Liver (tissue), 9 donors: ENCODE measurements around the gene PLLP. TPM values are rescaled to one million over a fixed set of nuclear protein-coding genes. Genes with fewer than 3 reads are reported as not detected.

Source experiments
- DNase-seq: peaks from one replicate; pipeline ENCODE4 v3.0.0-alpha.2; 2017; ENCODE audit warnings: low spot score
- H3K27ac ChIP-seq, 2 donors: one replicate each; pipeline ENCODE4 v1.7.0; 2013; ENCODE audit warnings: inconsistent platforms in 2 of 2, low read length in 2 of 2, control low read depth in 1 of 2, low read depth in 1 of 2, mild to moderate bottlenecking in 1 of 2
- H3K27me3 ChIP-seq, 4 donors: one replicate each; pipeline versions ENCODE4 v1.6.1 to v1.7.0; 2013; ENCODE audit warnings: low read length in 3 of 4, inconsistent platforms in 1 of 4, mild to moderate bottlenecking in 1 of 4, moderate library complexity in 1 of 4; ENCODE audit not compliant: control insufficient read depth in 4 of 4, insufficient read depth in 4 of 4
- H3K36me3 ChIP-seq, 4 donors: one replicate each; pipeline versions ENCODE4 v1.6.1 to v1.7.0; 2013; ENCODE audit warnings: low read length in 3 of 4, mild to moderate bottlenecking in 3 of 4, low read depth in 1 of 4, moderate library complexity in 1 of 4; ENCODE audit not compliant: control insufficient read depth in 4 of 4, insufficient read depth in 3 of 4
- H3K4me1 ChIP-seq, 4 donors: one replicate each; pipeline versions ENCODE4 v1.6.1 to v1.7.0; 2013; ENCODE audit warnings: low read length in 3 of 4, mild to moderate bottlenecking in 3 of 4, moderate library complexity in 1 of 4; ENCODE audit not compliant: control insufficient read depth in 4 of 4, insufficient read depth in 4 of 4
- H3K4me3 ChIP-seq, 3 donors: one replicate each; pipeline versions ENCODE4 v1.6.1 to v1.7.0; 2013; ENCODE audit warnings: low read length in 3 of 3, control low read depth in 1 of 3, low read depth in 1 of 3, mild to moderate bottlenecking in 1 of 3
- H3K9ac ChIP-seq, 2 donors: one replicate each; pipeline ENCODE4 v1.7.0; 2013; ENCODE audit warnings: low read length in 2 of 2, mild to moderate bottlenecking in 2 of 2, moderate library complexity in 2 of 2, control low read depth in 1 of 2, low read depth in 1 of 2
- H3K9me3 ChIP-seq, 4 donors: one replicate each; pipeline versions ENCODE4 v1.6.1 to v1.7.0; 2013; ENCODE audit warnings: low read length in 3 of 4; ENCODE audit not compliant: control insufficient read depth in 4 of 4
- EGR1 ChIP-seq, 2 donors: IDR thresholded peaks; 2 replicates each; pipeline ENCODE4 v1.6.1; 2016 to 2018; ENCODE audit warnings: antibody characterized with exemption in 2 of 2, low read depth in 2 of 2
- FOXA1 ChIP-seq: IDR thresholded peaks from 2 replicates; pipeline ENCODE4 v1.6.1; 2016; ENCODE audit warnings: antibody characterized with exemption
- FOXA2 ChIP-seq: IDR thresholded peaks from 2 replicates; pipeline ENCODE4 v1.6.1; 2016; ENCODE audit warnings: antibody characterized with exemption
- GABPA ChIP-seq, 2 donors: IDR thresholded peaks in 1 of 2; conservative IDR thresholded peaks in 1 of 2; 2 replicates each; pipeline ENCODE4 v1.6.1; 2016; ENCODE audit warnings: antibody characterized with exemption in 2 of 2, mild to moderate bottlenecking in 1 of 2, moderate library complexity in 1 of 2
- HNF4A ChIP-seq, 2 donors: conservative IDR thresholded peaks; 2 replicates each; pipeline ENCODE4 v1.6.1; 2016; ENCODE audit warnings: antibody characterized with exemption in 2 of 2, mild to moderate bottlenecking in 2 of 2
- HNF4G ChIP-seq: IDR thresholded peaks from 2 replicates; pipeline ENCODE4 v1.6.1; 2016; ENCODE audit warnings: antibody characterized with exemption
- JUND ChIP-seq, 2 donors: IDR thresholded peaks; 2 replicates each; pipeline ENCODE4 v1.6.1; 2016; ENCODE audit warnings: antibody characterized with exemption in 2 of 2
- NR2F2 ChIP-seq: IDR thresholded peaks from 2 replicates; pipeline ENCODE4 v1.6.1; 2016; ENCODE audit warnings: antibody characterized with exemption
- RAD21 ChIP-seq, 2 donors: IDR thresholded peaks; 2 replicates each; pipeline ENCODE4 v1.6.1; 2016; ENCODE audit warnings: antibody characterized with exemption in 2 of 2, mild to moderate bottlenecking in 2 of 2
- RXRA ChIP-seq, 2 donors: IDR thresholded peaks; 2 replicates each; pipeline ENCODE4 v1.6.1; 2017 to 2018; ENCODE audit warnings: antibody characterized with exemption in 2 of 2, mild to moderate bottlenecking in 1 of 2
- SP1 ChIP-seq: IDR thresholded peaks from 2 replicates; pipeline ENCODE4 v1.6.1; 2018; ENCODE audit warnings: antibody characterized with exemption, mild to moderate bottlenecking
- TAF1 ChIP-seq: conservative IDR thresholded peaks from 2 replicates; pipeline ENCODE4 v1.6.1; 2016; ENCODE audit warnings: antibody characterized with exemption, mild to moderate bottlenecking
- YY1 ChIP-seq: IDR thresholded peaks from 2 replicates; pipeline ENCODE4 v1.6.1; 2016; ENCODE audit warnings: antibody characterized with exemption, mild to moderate bottlenecking
- WGBS: extraction: QIAGEN DNeasy Blood & Tissue Kit; methylation state at CpG from one replicate; pipeline ENCODE4 v1.1.7; 2013; 5-methylcytosine and 5-hydroxymethylcytosine counted together
- polyA plus RNA-seq, 2 donors: library from polyadenylated mRNA; stranded (reverse) in 1 of 2; unstranded in 1 of 2; fragments of 200-250 nt in 1 of 2; fragments of >200 nt in 1 of 2; fragmentation: Nextera tagmentation in 1 of 2; extraction: Ambion mirVana in 1 of 2; gene quantifications; one replicate each; pipeline versions ENCODE4 v1.2.1 to v1.2.3, GENCODE V29; 2013 to 2015
- total RNA-seq, 2 donors: library from RNA; depleted of rRNA; stranded (reverse); fragments of >200 nt; gene quantifications; one replicate each; pipeline ENCODE4 v1.2.3, GENCODE V29; 2014
- TF ChIP-seq, protein P1 (sequence below): IDR thresholded peaks from 2 replicates; pipeline ENCODE4 v1.6.1; 2016; ENCODE audit warnings: antibody characterized with exemption
- TF ChIP-seq, protein P2 (sequence below): fragments of 150-350 bp; IDR thresholded peaks from 2 replicates; pipeline ENCODE4 v1.5.1; 2017; ENCODE audit warnings: improper control_type of control experiment, low read depth, low read length; ENCODE audit not compliant: missing input control
- TF ChIP-seq, protein P3 (sequence below): IDR thresholded peaks from 2 replicates; pipeline ENCODE4 v1.6.1; 2016; ENCODE audit warnings: antibody characterized with exemption, mild to moderate bottlenecking
- TF ChIP-seq, protein P4 (sequence below): IDR thresholded peaks from 2 replicates; pipeline ENCODE4 v1.6.1; 2016; ENCODE audit warnings: antibody characterized with exemption
- TF ChIP-seq, protein P5 (sequence below): IDR thresholded peaks from 2 replicates; pipeline ENCODE4 v1.6.1; 2016; ENCODE audit warnings: antibody characterized with exemption
- donor health status: healthy.
- donor health status: healthy.
- donor health status: healthy.
- donor health status: healthy.
- donor health status: healthy.

The PLLP gene
- total and polyA plus RNA-seq, 4 donors: 1.4 to 5.2 (median 2.7) TPM

DNA sequence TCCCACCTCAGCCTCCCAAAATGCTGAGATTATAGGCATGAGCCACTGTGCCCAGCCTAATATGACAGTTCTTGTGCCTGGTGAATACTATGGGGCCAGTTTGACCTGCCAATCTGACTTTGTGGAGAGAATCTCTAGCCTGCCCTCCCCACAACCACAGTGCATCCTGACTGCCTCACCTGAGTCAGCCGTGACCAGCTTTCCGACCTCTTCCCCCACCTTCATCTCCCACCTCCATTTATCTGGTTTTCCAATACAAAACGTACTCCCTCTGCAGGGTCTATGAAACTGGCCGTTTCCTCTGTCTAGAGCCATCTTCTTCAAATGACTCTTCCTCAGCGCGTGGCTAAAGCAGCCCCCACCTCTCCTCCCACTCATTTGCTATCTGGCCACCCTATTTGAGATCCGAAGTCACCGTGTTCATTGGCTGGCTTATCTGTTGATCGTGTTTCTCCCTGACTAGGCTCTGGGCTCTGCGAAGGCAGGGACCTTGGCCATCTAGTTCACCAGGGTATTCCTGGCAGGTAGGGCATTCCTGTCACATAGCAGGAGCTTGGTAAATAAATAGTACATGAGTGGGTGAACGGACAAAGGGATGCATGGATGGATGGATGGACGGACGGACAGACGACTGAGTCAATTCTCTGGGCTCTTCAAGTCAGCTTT is 22.3 kb upstream of the PLLP start:
- Histone ChIP-seq H3K4me3 (no peak overlapping the region), H3K27me3 (no peaks in the 10 kb centered on the region), H3K9me3 (no peaks in the 10 kb centered on the region), H3K4me1 (peaks cover 9 to 24% (median 19%) of the 10 kb centered on the region in 4 donors), H3K36me3 (no peaks in the 10 kb centered on the region), H3K27ac (no peak overlapping the region), H3K9ac (no peak overlapping the region)
- TF ChIP-seq HNF4A (conservative IDR thresholded peaks at IDR 0.05) (peak in 1 of 2 donors; percentile 14), FOXA2 (peak; percentile 8)
- TF ChIP-seq, protein P1, sequence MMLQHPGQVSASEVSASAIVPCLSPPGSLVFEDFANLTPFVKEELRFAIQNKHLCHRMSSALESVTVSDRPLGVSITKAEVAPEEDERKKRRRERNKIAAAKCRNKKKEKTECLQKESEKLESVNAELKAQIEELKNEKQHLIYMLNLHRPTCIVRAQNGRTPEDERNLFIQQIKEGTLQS: no peak
- DNase-seq: no peak
- 72% methylated on average over 14 of the region's 14 CpGs for WGBS

DNA sequence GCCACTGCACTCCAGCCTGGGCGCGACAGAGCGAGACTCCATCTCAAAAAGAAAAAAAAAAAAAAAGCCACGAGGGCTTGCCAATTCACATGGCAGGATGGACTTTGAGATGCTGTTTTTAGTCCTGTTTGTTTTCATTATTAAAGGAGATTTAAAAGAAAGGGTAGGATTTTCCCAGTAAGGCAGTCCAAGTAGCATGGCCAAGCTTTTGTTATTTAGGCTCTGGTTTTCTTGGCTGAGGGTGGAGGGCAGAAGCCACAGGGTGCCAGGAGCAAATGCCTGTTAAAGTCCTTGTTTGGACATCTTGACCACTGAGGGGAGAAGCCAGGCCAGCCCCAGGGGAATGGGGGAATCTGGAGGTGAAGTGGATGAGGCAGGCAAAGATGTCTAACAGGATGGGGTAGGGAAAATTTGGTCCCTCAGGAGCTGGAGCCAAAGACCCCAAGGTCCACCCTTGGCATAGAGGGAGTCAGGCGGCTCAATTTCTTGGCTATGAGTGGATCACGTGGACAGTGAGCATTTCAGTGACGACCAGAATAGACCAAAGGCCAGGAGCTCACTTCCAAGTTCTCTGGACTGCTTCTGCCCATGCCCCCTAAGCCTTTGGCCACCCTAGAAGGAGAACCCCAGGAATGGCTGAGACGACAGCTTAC is 20.8 kb upstream of the PLLP start:
- 27% methylated on average over 8 of the region's 8 CpGs for WGBS
- peak overlapping the region; percentile 89 to 97 for H3K27ac ChIP-seq
- no peaks in the 10 kb centered on the region for H3K9me3 ChIP-seq
- H3K4me3 ChIP-seq: no peak overlapping the region
- H3K9ac ChIP-seq: peak overlapping the region in 1 of 2 donors; percentile 50
- no peaks in the 10 kb centered on the region for H3K36me3 ChIP-seq
- no peaks in the 10 kb centered on the region for H3K27me3 ChIP-seq
- H3K4me1 ChIP-seq: peaks cover 9 to 36% (median 28%) of the 10 kb centered on the region in 4 donors
- no peak for DNase-seq
- TF ChIP-seq, protein P1: no peak
- peak; percentile 7 to 31 for TF ChIP-seq RAD21 (IDR thresholded peaks at IDR 0.05)
- peak; percentile 12 to 54 for TF ChIP-seq RXRA (IDR thresholded peaks at IDR 0.05)
- TF ChIP-seq GABPA (IDR thresholded peaks at IDR 0.05 in 1 of 2, conservative IDR thresholded peaks at IDR 0.05 in 1 of 2): no peak
- no peak for TF ChIP-seq NR2F2
- no peak for TF ChIP-seq FOXA2
- peak; percentile 88 for TF ChIP-seq SP1
- TF ChIP-seq, protein P2, sequence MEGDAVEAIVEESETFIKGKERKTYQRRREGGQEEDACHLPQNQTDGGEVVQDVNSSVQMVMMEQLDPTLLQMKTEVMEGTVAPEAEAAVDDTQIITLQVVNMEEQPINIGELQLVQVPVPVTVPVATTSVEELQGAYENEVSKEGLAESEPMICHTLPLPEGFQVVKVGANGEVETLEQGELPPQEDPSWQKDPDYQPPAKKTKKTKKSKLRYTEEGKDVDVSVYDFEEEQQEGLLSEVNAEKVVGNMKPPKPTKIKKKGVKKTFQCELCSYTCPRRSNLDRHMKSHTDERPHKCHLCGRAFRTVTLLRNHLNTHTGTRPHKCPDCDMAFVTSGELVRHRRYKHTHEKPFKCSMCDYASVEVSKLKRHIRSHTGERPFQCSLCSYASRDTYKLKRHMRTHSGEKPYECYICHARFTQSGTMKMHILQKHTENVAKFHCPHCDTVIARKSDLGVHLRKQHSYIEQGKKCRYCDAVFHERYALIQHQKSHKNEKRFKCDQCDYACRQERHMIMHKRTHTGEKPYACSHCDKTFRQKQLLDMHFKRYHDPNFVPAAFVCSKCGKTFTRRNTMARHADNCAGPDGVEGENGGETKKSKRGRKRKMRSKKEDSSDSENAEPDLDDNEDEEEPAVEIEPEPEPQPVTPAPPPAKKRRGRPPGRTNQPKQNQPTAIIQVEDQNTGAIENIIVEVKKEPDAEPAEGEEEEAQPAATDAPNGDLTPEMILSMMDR: no peak
- peak; percentile 28 for TF ChIP-seq TAF1
- TF ChIP-seq EGR1 (IDR thresholded peaks at IDR 0.05; ENCODE audit: low read depth in 2 of 2): no peak
- no peak for TF ChIP-seq JUND (IDR thresholded peaks at IDR 0.05)
- TF ChIP-seq, protein P3, sequence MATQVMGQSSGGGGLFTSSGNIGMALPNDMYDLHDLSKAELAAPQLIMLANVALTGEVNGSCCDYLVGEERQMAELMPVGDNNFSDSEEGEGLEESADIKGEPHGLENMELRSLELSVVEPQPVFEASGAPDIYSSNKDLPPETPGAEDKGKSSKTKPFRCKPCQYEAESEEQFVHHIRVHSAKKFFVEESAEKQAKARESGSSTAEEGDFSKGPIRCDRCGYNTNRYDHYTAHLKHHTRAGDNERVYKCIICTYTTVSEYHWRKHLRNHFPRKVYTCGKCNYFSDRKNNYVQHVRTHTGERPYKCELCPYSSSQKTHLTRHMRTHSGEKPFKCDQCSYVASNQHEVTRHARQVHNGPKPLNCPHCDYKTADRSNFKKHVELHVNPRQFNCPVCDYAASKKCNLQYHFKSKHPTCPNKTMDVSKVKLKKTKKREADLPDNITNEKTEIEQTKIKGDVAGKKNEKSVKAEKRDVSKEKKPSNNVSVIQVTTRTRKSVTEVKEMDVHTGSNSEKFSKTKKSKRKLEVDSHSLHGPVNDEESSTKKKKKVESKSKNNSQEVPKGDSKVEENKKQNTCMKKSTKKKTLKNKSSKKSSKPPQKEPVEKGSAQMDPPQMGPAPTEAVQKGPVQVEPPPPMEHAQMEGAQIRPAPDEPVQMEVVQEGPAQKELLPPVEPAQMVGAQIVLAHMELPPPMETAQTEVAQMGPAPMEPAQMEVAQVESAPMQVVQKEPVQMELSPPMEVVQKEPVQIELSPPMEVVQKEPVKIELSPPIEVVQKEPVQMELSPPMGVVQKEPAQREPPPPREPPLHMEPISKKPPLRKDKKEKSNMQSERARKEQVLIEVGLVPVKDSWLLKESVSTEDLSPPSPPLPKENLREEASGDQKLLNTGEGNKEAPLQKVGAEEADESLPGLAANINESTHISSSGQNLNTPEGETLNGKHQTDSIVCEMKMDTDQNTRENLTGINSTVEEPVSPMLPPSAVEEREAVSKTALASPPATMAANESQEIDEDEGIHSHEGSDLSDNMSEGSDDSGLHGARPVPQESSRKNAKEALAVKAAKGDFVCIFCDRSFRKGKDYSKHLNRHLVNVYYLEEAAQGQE: peak; percentile 54
- TF ChIP-seq HNF4G: peak; percentile 81
- TF ChIP-seq, protein P4, sequence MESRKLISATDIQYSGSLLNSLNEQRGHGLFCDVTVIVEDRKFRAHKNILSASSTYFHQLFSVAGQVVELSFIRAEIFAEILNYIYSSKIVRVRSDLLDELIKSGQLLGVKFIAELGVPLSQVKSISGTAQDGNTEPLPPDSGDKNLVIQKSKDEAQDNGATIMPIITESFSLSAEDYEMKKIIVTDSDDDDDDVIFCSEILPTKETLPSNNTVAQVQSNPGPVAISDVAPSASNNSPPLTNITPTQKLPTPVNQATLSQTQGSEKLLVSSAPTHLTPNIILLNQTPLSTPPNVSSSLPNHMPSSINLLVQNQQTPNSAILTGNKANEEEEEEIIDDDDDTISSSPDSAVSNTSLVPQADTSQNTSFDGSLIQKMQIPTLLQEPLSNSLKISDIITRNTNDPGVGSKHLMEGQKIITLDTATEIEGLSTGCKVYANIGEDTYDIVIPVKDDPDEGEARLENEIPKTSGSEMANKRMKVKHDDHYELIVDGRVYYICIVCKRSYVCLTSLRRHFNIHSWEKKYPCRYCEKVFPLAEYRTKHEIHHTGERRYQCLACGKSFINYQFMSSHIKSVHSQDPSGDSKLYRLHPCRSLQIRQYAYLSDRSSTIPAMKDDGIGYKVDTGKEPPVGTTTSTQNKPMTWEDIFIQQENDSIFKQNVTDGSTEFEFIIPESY: peak; percentile 25
- peak; percentile 56 for TF ChIP-seq YY1
- TF ChIP-seq, protein P5, sequence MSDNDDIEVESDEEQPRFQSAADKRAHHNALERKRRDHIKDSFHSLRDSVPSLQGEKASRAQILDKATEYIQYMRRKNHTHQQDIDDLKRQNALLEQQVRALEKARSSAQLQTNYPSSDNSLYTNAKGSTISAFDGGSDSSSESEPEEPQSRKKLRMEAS: peak; percentile 47
- TF ChIP-seq FOXA1: no peak
- peak; percentile 82 to 89 for TF ChIP-seq HNF4A (conservative IDR thresholded peaks at IDR 0.05)
